GM06990 (cell line): ENCODE data around the gene GPR150.

Experiments
- DNase-seq: peaks from one replicate; pipeline ENCODE4 v3.0.0-alpha.2; 2011; ENCODE audit not compliant: insufficient read length; ENCODE audit errors: extremely low read depth
- H3K27me3 ChIP-seq: replicated peaks from 2 replicates; pipeline ENCODE4 v1.6.0; 2011; ENCODE audit warnings: low read length; ENCODE audit not compliant: control insufficient read depth, insufficient read depth
- H3K36me3 ChIP-seq: 2 replicates; pipeline ENCODE4 v1.5.1; 2011; ENCODE audit warnings: low read length; ENCODE audit not compliant: control insufficient read depth, insufficient read depth
- H3K4me3 ChIP-seq: replicated peaks from 2 replicates; pipeline ENCODE4 v1.5.1; 2011; ENCODE audit warnings: low read depth, mild to moderate bottlenecking, control low read depth, low read length
- CTCF ChIP-seq: IDR thresholded peaks from 2 replicates; pipeline ENCODE4 v1.5.1; 2011; ENCODE audit warnings: low read length, control low read depth, mild to moderate bottlenecking, inconsistent platforms; ENCODE audit not compliant: insufficient read depth, poor library complexity, severe bottlenecking

GPR150 gene

GRCh38 chr5:95595289-95595931 lies 24.5 kb upstream of the GPR150 start:
- no peak for TF ChIP-seq CTCF
- H3K27me3 ChIP-seq = no peaks in the 10 kb centered on the region
- no peaks in the 10 kb centered on the region for H3K36me3 ChIP-seq
- DNase-seq = no peak
- no peak overlapping the region for H3K4me3 ChIP-seq

DNA sequence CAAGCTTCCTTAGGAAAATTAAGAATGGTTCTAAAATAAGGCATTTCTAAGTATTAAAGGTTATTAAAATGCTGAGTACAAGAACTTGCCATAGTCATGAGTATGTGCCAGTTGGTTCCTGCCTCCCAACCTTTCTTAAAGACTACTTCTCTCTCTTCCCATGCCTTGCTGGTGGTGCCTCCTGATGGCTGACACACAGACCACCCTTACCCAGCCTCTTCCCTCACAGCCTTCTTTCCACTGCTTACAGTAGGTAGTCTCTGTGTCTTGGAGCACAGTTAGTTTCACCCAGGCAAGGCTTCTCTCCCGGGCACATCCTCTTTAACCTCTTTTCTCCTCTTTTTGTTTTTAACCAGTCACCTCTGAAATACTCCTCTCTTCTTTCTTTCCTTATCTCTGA lies 20.6 kb upstream of the GPR150 start:
- no peak overlapping the region for H3K4me3 ChIP-seq
- no peak for TF ChIP-seq CTCF
- H3K36me3 ChIP-seq = no peaks in the 10 kb centered on the region; the same call in 1 of the 2 replicates
- DNase-seq = no peak
- no peaks in the 10 kb centered on the region for H3K27me3 ChIP-seq

GRCh38 chr5:95600557-95600956 lies 19.3 kb upstream of the GPR150 start:
- no peaks in the 10 kb centered on the region; the same call in 1 of the 2 replicates for H3K36me3 ChIP-seq
- no peak overlapping the region for H3K4me3 ChIP-seq
- TF ChIP-seq CTCF = no peak
- no peaks in the 10 kb centered on the region for H3K27me3 ChIP-seq
- DNase-seq = no peak

DNA sequence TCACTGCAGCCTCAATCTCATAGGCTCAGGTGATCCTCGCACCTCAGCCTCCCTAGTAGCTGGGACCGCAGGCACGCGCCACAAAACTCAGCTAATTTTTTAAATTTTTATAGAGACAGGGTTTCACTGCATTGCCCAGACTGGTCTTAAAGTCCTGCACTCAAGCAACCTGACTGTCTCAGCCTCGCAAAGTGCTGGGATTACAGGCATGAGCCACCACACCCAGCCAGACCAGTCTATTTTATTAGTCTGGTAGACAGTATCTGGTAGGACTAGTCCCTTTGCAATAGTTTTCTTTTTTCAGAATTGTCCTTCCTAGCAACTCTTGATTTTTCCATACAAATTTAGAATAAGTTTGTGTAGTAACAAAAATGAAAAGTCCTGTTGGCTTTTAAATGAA lies 14.1 kb upstream of the GPR150 start:
- H3K27me3 ChIP-seq = no peaks in the 10 kb centered on the region
- no peak overlapping the region for H3K4me3 ChIP-seq
- DNase-seq = no peak
- H3K36me3 ChIP-seq = no peaks in the 10 kb centered on the region; the same call in 1 of the 2 replicates
- TF ChIP-seq CTCF = no peak

- no peak for TF ChIP-seq CTCF
Observed at GRCh38 chr5:95606419-95606818, 13.5 kb upstream of the GPR150 start.

DNA sequence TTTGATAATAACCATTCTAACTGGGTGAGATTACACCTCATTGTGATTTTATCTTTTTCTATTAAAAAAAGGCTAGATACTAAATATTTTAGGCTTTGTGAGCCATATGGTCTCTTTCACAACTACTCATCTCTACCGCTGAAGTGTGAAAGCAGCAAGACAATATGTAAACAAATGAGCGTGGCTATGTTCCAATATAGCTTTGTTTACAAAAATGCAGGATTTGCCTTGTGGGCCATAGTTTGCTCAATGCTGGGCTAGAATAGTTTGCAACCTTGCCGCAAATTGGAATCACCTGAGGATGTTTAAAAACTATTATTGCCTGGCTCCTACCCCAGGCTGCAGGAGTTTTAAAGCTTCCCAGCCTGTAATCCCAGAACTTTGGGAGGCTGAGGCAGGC lies 10.2 kb upstream of the GPR150 start:
- Histone ChIP-seq H3K27me3 (no peaks in the 10 kb centered on the region), H3K4me3 (no peak overlapping the region), H3K36me3 (no peaks in the 10 kb centered on the region)
- TF ChIP-seq CTCF = no peak
- DNase-seq = no peak

More at GRCh38 chr5:95606419-95606818, 13.5 kb upstream of the GPR150 start:
- Histone ChIP-seq H3K27me3 (no peaks in the 10 kb centered on the region), H3K4me3 (no peak overlapping the region), H3K36me3 (no peaks in the 10 kb centered on the region; the same call in 1 of the 2 replicates)
- no peak for DNase-seq
